GM18517 (cell line): ENCODE data around the gene XYLT1.
A peak's percentile ranks its signal among the peaks of the same experiment; 100 is the strongest.
"Not testable (repeated sequence)": the region's sequence is repeated elsewhere in the genome, so short reads cannot be mapped to it uniquely, and the experiment has no call there.

Experiments used
- ATAC-seq: cut with Tn5 transposase; IDR thresholded peaks from one replicate; pipeline ENCODE4 v1.9.1; 2021; ENCODE audit warnings: mild to moderate bottlenecking, moderate library complexity; ENCODE audit not compliant: unreplicated experiment

Gene XYLT1

GRCh38 chr16:17316005-17316404 is 154.8 kb downstream of the XYLT1 start:
- ATAC-seq: no peak

- no peak for ATAC-seq
These were observed 156.8 kb downstream of the XYLT1 start for GRCh38 chr16:17313793-17314547.

GRCh38 chr16:17313085-17313611 is 157.6 kb downstream of the XYLT1 start:
- no peak for ATAC-seq

- no peak for ATAC-seq
These were observed 158.6 kb downstream of the XYLT1 start for GRCh38 chr16:17312094-17312710.

GRCh38 chr16:17311333-17312093 is 159.2 kb downstream of the XYLT1 start:
- ATAC-seq: no peak

GRCh38 chr16:17309510-17309909 is 161.2 kb downstream of the XYLT1 start:
- ATAC-seq: no peak

GRCh38 chr16:17308186-17308585 is 162.6 kb downstream of the XYLT1 start:
- no peak for ATAC-seq

GRCh38 chr16:17307504-17307903 is 163.3 kb downstream of the XYLT1 start:
- no peak for ATAC-seq

- no peak for ATAC-seq
These were observed 164.0 kb downstream of the XYLT1 start for GRCh38 chr16:17306745-17307144.

GRCh38 chr16:17306211-17306610 is 164.5 kb downstream of the XYLT1 start:
- not testable (repeated sequence) for ATAC-seq

GRCh38 chr16:17305694-17306093 is 165.1 kb downstream of the XYLT1 start:
- ATAC-seq: no peak

GRCh38 chr16:17304491-17305119 is 166.2 kb downstream of the XYLT1 start:
- ATAC-seq: no peak

- no peak for ATAC-seq
These were observed 166.7 kb downstream of the XYLT1 start for GRCh38 chr16:17304106-17304490.

- ATAC-seq: no peak
These were observed 167.7 kb downstream of the XYLT1 start for GRCh38 chr16:17303101-17303500.

- ATAC-seq: no peak
These were observed 168.1 kb downstream of the XYLT1 start for GRCh38 chr16:17302620-17303019.

- peak; percentile 24 for ATAC-seq
These were observed 168.5 kb downstream of the XYLT1 start for GRCh38 chr16:17302214-17302613.

- ATAC-seq: peak; percentile 89
These were observed 169.1 kb downstream of the XYLT1 start for GRCh38 chr16:17301593-17302135.

- ATAC-seq: no peak
These were observed 169.6 kb downstream of the XYLT1 start for GRCh38 chr16:17301184-17301583.

GRCh38 chr16:17299790-17300189 is 171.0 kb downstream of the XYLT1 start:
- no peak for ATAC-seq

- ATAC-seq: no peak
These were observed 172.5 kb downstream of the XYLT1 start for GRCh38 chr16:17298238-17298637.

- no peak for ATAC-seq
These were observed 174.3 kb downstream of the XYLT1 start for GRCh38 chr16:17296431-17296830.
